Upper lobe of left lung (tissue), 6 donors: ENCODE results near the gene HNRNPAB. TPM values are rescaled to one million over a fixed set of nuclear protein-coding genes. Genes with fewer than 3 reads are reported as not detected.

Experiments
- ATAC-seq, 2 donors: fragments of 200-7000 bp; cut with Tn5 transposase; one replicate each; pipeline ENCODE4 v1.9.1; 2022; ENCODE audit warnings: mild to moderate bottlenecking in 2 of 2, moderate library complexity in 2 of 2; ENCODE audit not compliant: low FRiP score in 2 of 2
- DNase-seq, 2 donors: peaks; one replicate each; pipeline ENCODE4 v3.0.0-alpha.2; 2019 to 2020
- H3K27ac ChIP-seq, 4 donors: fragments of 200-600 bp; sonication (generic); one replicate each; pipeline ENCODE4 v1.5.1; 2016 to 2019
- H3K27me3 ChIP-seq, 4 donors: fragments of 200-600 bp; sonication (generic); one replicate each; pipeline ENCODE4 v1.5.1; 2017 to 2019
- H3K36me3 ChIP-seq, 4 donors: fragments of 200-600 bp; sonication (generic); one replicate each; pipeline ENCODE4 v1.5.1; 2016 to 2019
- H3K4me1 ChIP-seq, 4 donors: fragments of 200-600 bp; sonication (generic); one replicate each; pipeline ENCODE4 v1.5.1; 2018 to 2019
- H3K4me3 ChIP-seq, 4 donors: fragments of 200-600 bp; sonication (generic); one replicate each; pipeline ENCODE4 v1.5.1; 2017 to 2019; ENCODE audit warnings: mild to moderate bottlenecking in 2 of 4, moderate library complexity in 1 of 4
- H3K9me3 ChIP-seq, 4 donors: fragments of 200-600 bp; sonication (generic); one replicate each; pipeline ENCODE4 v1.5.1; 2018 to 2019
- EP300 ChIP-seq, 4 donors: sonication (generic); formaldehyde crosslinking; IDR thresholded peaks; one replicate each; pipeline ENCODE4 v1.5.1; 2017; ENCODE audit warnings: antibody characterized with exemption in 4 of 4, control low read depth in 2 of 4
- POLR2A ChIP-seq, 4 donors: fragments of 450-650 bp; IDR thresholded peaks; one replicate each; pipeline ENCODE4 v1.5.1; 2016 to 2017; ENCODE audit warnings: antibody characterized with exemption in 4 of 4, mild to moderate bottlenecking in 2 of 4
- POLR2AphosphoS5 ChIP-seq, 2 donors: sonication (generic); formaldehyde crosslinking; IDR thresholded peaks; one replicate each; pipeline ENCODE4 v1.5.1; 2017; ENCODE audit warnings: antibody characterized with exemption in 2 of 2
- WGBS, 2 donors: methylation state at CpG; one replicate each; pipeline ENCODE4 v1.1.5; 2017 to 2018; 5-methylcytosine and 5-hydroxymethylcytosine counted together
- total RNA-seq, 6 donors: library from RNA; depleted of rRNA in 4 of 6; stranded (reverse); fragments of >200 nt in 4 of 6; gene quantifications; one replicate each; pipeline versions ENCODE4 v1.1.0 to v1.2.1, GENCODE V29; 2016 to 2021
- TF ChIP-seq, protein P1 (sequence below), 6 experiments: fragments of 450-650 bp in 4 of 6; fragments of 200-600 bp in 2 of 6; sonication (generic) in 2 of 6; IDR thresholded peaks; one replicate each; pipeline ENCODE4 v1.5.1; 2016 to 2019; ENCODE audit warnings: antibody characterized with exemption in 6 of 6
- donor health status: DM: no; HTN: no; CAD: no; lungs with moderate emphysema.
- donor health status: DM: no; HTN: yes; CAD: no; lungs with severe emphysema.

The HNRNPAB gene
- total RNA-seq, 6 donors from 2014 or later = 61.8 to 133 (median 97.7) TPM

DNA sequence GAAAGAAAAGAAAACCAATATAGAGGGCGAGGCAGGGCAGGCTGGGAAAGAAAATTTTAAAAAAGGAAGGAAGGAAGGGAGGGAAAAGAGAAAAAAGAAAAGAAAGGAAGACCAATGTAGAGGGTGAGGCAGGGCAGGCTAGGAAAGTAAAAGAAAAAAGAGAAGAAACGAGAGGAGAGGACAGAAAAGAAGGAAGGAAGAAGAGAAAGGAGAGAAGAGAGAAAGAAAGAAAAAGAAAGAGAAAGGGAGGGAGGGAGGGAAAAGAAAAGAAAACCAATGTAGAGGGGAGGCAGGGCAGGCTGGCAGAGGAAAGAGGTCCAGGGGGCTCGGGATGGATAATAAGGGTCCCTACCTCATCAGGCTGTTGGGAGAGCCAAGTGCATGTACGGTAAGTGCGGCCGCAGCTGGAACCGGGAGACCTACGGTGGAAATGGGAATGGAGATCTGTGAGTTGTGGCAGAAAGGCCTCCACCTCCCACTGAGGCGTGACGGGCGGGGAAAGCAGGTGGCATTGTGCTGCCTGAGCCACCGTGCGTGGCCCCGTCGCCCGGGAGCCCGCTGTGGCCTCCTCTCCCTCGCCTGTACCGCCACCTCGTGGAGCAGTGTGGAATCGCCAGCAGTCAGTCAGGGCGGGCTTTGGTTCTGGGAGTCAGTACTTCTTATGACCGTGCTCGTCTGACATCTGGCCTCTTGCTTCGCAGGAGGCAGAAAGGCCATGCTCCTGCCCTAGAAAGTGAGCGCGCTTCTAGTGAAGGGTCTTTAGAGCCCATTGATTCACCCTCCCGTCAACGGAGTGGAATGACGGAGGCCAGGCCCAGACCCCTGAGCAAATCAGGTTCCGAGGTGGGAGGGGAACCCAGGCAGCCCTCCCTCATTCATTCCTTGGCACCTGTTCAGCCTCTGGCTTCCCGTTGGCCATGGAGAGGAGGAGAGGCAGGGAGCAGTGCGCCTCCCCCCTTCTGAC is 40.3 kb upstream of the HNRNPAB start:
- Histone ChIP-seq H3K9me3 (no peaks in the 10 kb centered on the region), H3K27me3 (no peaks in the 10 kb centered on the region), H3K4me3 (peak overlapping the region in 1 of 4 donors; percentile 28), H3K36me3 (no peaks in the 10 kb centered on the region), H3K27ac (no peak overlapping the region), H3K4me1 (peaks cover 3 to 9% (median 8%) of the 10 kb centered on the region in 4 donors)
- TF ChIP-seq POLR2AphosphoS5 (IDR thresholded peaks at IDR 0.05) = no peak
- TF ChIP-seq, protein P1, sequence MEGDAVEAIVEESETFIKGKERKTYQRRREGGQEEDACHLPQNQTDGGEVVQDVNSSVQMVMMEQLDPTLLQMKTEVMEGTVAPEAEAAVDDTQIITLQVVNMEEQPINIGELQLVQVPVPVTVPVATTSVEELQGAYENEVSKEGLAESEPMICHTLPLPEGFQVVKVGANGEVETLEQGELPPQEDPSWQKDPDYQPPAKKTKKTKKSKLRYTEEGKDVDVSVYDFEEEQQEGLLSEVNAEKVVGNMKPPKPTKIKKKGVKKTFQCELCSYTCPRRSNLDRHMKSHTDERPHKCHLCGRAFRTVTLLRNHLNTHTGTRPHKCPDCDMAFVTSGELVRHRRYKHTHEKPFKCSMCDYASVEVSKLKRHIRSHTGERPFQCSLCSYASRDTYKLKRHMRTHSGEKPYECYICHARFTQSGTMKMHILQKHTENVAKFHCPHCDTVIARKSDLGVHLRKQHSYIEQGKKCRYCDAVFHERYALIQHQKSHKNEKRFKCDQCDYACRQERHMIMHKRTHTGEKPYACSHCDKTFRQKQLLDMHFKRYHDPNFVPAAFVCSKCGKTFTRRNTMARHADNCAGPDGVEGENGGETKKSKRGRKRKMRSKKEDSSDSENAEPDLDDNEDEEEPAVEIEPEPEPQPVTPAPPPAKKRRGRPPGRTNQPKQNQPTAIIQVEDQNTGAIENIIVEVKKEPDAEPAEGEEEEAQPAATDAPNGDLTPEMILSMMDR (IDR thresholded peaks at IDR 0.05) = peak; percentile 94 to 99 (median 98)
- WGBS, 2 donors = 7 to 12% methylated on average over 29 to 33 of the region's 33 CpGs
- DNase-seq = peak; percentile 87 to 93
- peak; percentile 95 to 97 for ATAC-seq

DNA sequence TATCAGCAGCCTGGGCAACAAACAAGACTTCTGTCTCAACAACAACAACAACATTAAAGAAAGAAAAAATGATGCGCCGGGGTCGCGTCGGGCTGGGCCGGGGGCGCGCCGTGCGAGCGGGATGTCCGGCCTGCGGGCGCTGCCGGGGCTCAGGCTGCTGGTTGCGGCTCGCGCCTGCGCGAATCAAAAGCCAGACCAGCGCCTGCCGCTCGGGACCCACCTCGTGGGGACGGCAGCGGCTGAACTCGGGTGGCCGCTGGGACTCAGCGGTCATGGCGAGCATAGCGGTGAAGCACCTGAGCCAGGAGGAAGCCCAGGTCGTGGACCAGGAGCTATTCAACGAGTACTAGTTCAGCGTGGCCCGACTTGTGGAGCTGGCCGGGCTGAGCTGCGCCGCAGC is 38.8 kb upstream of the HNRNPAB start:
- H3K27ac ChIP-seq = no peak overlapping the region
- 44 to 80% methylated on average over 24 to 36 of the region's 38 CpGs for WGBS, 2 donors
- H3K4me3 ChIP-seq = no peak overlapping the region
- H3K27me3 ChIP-seq = no peaks in the 10 kb centered on the region
- peaks cover 3 to 9% (median 8%) of the 10 kb centered on the region in 4 donors for H3K4me1 ChIP-seq
- DNase-seq (peak in 1 of 2 donors; percentile 73), ATAC-seq (no peak)
- TF ChIP-seq EP300 (IDR thresholded peaks at IDR 0.05) (no peak), POLR2A (IDR thresholded peaks at IDR 0.05) (no peak), POLR2AphosphoS5 (IDR thresholded peaks at IDR 0.05) (no peak)
- TF ChIP-seq, protein P1 (IDR thresholded peaks at IDR 0.05) = no peak
- no peaks in the 10 kb centered on the region for H3K36me3 ChIP-seq
- H3K9me3 ChIP-seq = no peaks in the 10 kb centered on the region

- no peak for ATAC-seq
- Histone ChIP-seq H3K9me3 (no peaks in the 10 kb centered on the region), H3K4me1 (no peaks in the 10 kb centered on the region), H3K4me3 (no peak overlapping the region), H3K36me3 (no peaks in the 10 kb centered on the region), H3K27ac (no peak overlapping the region), H3K27me3 (no peaks in the 10 kb centered on the region)
- DNase-seq = no peak
- no peak for TF ChIP-seq EP300 (IDR thresholded peaks at IDR 0.05)
- no peak for TF ChIP-seq POLR2A (IDR thresholded peaks at IDR 0.05)
- TF ChIP-seq, protein P1 (IDR thresholded peaks at IDR 0.05) = no peak
- no peak for TF ChIP-seq POLR2AphosphoS5 (IDR thresholded peaks at IDR 0.05)
- WGBS, 2 donors = 83 to 88% methylated on average over 2 of the region's 2 CpGs
Measured at GRCh38 chr5:178170455-178170854, 33.9 kb upstream of the HNRNPAB start.

GRCh38 chr5:178174456-178174855 is 29.9 kb upstream of the HNRNPAB start:
- ATAC-seq (no peak), DNase-seq (no peak)
- no peaks in the 10 kb centered on the region for H3K9me3 ChIP-seq
- no peaks in the 10 kb centered on the region for H3K27me3 ChIP-seq
- 84 to 88% methylated on average over 3 of the region's 3 CpGs for whole genome bisulfite sequencing, 2 donors
- H3K4me1 ChIP-seq = no peaks in the 10 kb centered on the region
- H3K27ac ChIP-seq = no peak overlapping the region
- H3K36me3 ChIP-seq = no peaks in the 10 kb centered on the region
- TF ChIP-seq POLR2A (IDR thresholded peaks at IDR 0.05) (no peak), EP300 (IDR thresholded peaks at IDR 0.05) (no peak), POLR2AphosphoS5 (IDR thresholded peaks at IDR 0.05) (no peak)
- TF ChIP-seq, protein P1 (IDR thresholded peaks at IDR 0.05) = no peak
- no peak overlapping the region for H3K4me3 ChIP-seq
